ENCODE results near the gene NGDN.

DNA sequence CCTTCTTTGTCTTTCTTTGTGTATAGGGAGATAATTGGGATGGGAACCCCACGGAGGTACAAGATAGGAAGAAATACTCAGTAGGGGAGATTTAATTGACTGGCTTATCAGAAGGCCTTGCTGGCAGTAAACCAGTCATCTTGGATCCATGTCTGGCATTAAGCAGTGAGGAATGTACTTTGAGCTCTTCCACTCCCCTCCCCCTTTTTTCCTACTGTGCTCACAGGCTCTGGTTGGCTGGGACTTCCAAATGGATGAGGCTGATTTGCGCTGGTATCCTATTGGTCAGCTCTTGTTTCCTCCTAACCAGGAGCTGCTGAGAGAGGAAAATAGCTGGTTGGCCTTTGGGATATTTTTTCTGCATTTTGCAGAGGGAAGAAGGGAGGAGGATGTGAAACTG, 24.7 kb downstream of the NGDN start:
- no peak for TF ChIP-seq POLR2A (IDR thresholded peaks at IDR 0.05)
- TF ChIP-seq, protein P1, sequence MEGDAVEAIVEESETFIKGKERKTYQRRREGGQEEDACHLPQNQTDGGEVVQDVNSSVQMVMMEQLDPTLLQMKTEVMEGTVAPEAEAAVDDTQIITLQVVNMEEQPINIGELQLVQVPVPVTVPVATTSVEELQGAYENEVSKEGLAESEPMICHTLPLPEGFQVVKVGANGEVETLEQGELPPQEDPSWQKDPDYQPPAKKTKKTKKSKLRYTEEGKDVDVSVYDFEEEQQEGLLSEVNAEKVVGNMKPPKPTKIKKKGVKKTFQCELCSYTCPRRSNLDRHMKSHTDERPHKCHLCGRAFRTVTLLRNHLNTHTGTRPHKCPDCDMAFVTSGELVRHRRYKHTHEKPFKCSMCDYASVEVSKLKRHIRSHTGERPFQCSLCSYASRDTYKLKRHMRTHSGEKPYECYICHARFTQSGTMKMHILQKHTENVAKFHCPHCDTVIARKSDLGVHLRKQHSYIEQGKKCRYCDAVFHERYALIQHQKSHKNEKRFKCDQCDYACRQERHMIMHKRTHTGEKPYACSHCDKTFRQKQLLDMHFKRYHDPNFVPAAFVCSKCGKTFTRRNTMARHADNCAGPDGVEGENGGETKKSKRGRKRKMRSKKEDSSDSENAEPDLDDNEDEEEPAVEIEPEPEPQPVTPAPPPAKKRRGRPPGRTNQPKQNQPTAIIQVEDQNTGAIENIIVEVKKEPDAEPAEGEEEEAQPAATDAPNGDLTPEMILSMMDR (IDR thresholded peaks at IDR 0.05): no peak

Data from heart left ventricle (tissue), 13 donors.